GM19025 (cell line): Measurements from ENCODE around the gene LRIF1.

ENCODE experiments used
- ATAC-seq: cut with Tn5 transposase; IDR thresholded peaks from one replicate; pipeline ENCODE4 v1.9.1; 2021; ENCODE audit warnings: mild to moderate bottlenecking, low read depth, moderate library complexity; ENCODE audit not compliant: unreplicated experiment

LRIF1 gene

GRCh38 chr1:110898734-110899457 lies 64.8 kb downstream of the LRIF1 start:
- no peak for ATAC-seq

- ATAC-seq, result no peak
These were observed 66.0 kb downstream of the LRIF1 start for GRCh38 chr1:110897681-110898080.
